Left ventricle myocardium superior (tissue), 1 donor: ENCODE results near the gene CHSY1. TPM values are rescaled to one million over a fixed set of nuclear protein-coding genes. Genes with fewer than 3 reads are reported as not detected.
"Not testable (repeated sequence)": the region's sequence is repeated elsewhere in the genome, so short reads cannot be mapped to it uniquely, and the experiment has no call there.

Source experiments
- ATAC-seq: fragments of 200-7000 bp; cut with Tn5 transposase; one replicate; pipeline ENCODE4 v1.9.1; 2020; ENCODE audit warnings: mild to moderate bottlenecking, moderate library complexity
- DNase-seq: peaks from one replicate; pipeline ENCODE4 v3.0.0-alpha.2; 2020
- intact Hi-C: fragments of 100-400 bp; cut with micrococcal nuclease; formaldehyde crosslinking; loops from one replicate; pipeline ENCODE4 v1.11.0; 2022
- total RNA-seq: library from RNA; stranded (reverse); fragmentation: NEBNext Ultra II Directional; extraction: Animal tissue kit (Norgen Biotek cat#: 25700); gene quantifications from one replicate; pipeline ENCODE4 v1.2.1, GENCODE V29; 2021
- donor health status: DM: no; HTN: yes; CAD: no; lungs with severe emphysema.

CHSY1 gene
- total RNA-seq, 1 donor from 2014 or later: 11.7 TPM

- ATAC-seq (no peak), DNase-seq (no peak)
- intact Hi-C loops: no loop called here
Measured at GRCh38 chr15:101216100-101216499, 35.7 kb downstream of the CHSY1 start.

GRCh38 chr15:101215681-101216080 is 36.2 kb downstream of the CHSY1 start:
- intact Hi-C loops: no loop called here
- ATAC-seq (no peak), DNase-seq (no peak)

GRCh38 chr15:101214435-101215097 is 37.3 kb downstream of the CHSY1 start:
- ATAC-seq, DNase-seq, intact Hi-C loops: not testable (repeated sequence)

GRCh38 chr15:101213570-101213969 is 38.3 kb downstream of the CHSY1 start:
- DNase-seq: no peak
- intact Hi-C loops: no loop called here
- no peak for ATAC-seq

- ATAC-seq (no peak), DNase-seq (no peak)
- intact Hi-C loops: no loop called here
Measured at GRCh38 chr15:101213147-101213546, 38.7 kb downstream of the CHSY1 start.

- intact Hi-C loops: no loop called here
- ATAC-seq (no peak), DNase-seq (no peak)
Measured at GRCh38 chr15:101211897-101212296, 40.0 kb downstream of the CHSY1 start.

- peak; percentile 61 for ATAC-seq
- intact Hi-C loops: no loop called here
Measured at GRCh38 chr15:101210466-101210865, 41.4 kb downstream of the CHSY1 start.

GRCh38 chr15:101210058-101210457 is 41.8 kb downstream of the CHSY1 start:
- no peak for ATAC-seq
- intact Hi-C loops: no loop called here
- no peak for DNase-seq

More at GRCh38 chr15:101210466-101210865, 41.4 kb downstream of the CHSY1 start:
- DNase-seq: no peak

- ATAC-seq (no peak), DNase-seq (no peak)
- intact Hi-C loops: no loop called here
Measured at GRCh38 chr15:101209285-101209845, 42.5 kb downstream of the CHSY1 start.

GRCh38 chr15:101207867-101208288 is 44.0 kb downstream of the CHSY1 start:
- DNase-seq: no peak
- peak; percentile 57 for ATAC-seq
- intact Hi-C loops: no loop called here

GRCh38 chr15:101206176-101206591 is 45.7 kb downstream of the CHSY1 start:
- DNase-seq: no peak
- no peak for ATAC-seq
- intact Hi-C loops: no loop called here

- DNase-seq (no peak), ATAC-seq (no peak)
- intact Hi-C loops: no loop called here
Measured at GRCh38 chr15:101204739-101205535, 46.9 kb downstream of the CHSY1 start.

- ATAC-seq (no peak), DNase-seq (no peak)
- intact Hi-C loops: no loop called here
Measured at GRCh38 chr15:101203607-101204189, 48.1 kb downstream of the CHSY1 start.

- intact Hi-C loops: no loop called here
- DNase-seq: no peak
- no peak for ATAC-seq
Measured at GRCh38 chr15:101203029-101203573, 48.7 kb downstream of the CHSY1 start.

- ATAC-seq (peak; percentile 96), DNase-seq (peak; percentile 88)
- intact Hi-C loops: no loop called here
Measured at GRCh38 chr15:101201411-101202174, 50.3 kb downstream of the CHSY1 start.

- no peak for ATAC-seq
- no peak for DNase-seq
- intact Hi-C loops: no loop called here
Measured at GRCh38 chr15:101200181-101200580, 51.7 kb downstream of the CHSY1 start.

GRCh38 chr15:101198800-101199199 is 53.0 kb downstream of the CHSY1 start:
- intact Hi-C loops: no loop called here

GRCh38 chr15:101198031-101198575 is 53.7 kb downstream of the CHSY1 start:
- DNase-seq: no peak
- intact Hi-C loops: no loop called here

More at GRCh38 chr15:101198800-101199199, 53.0 kb downstream of the CHSY1 start:
- DNase-seq (no peak), ATAC-seq (no peak)

More at GRCh38 chr15:101198031-101198575, 53.7 kb downstream of the CHSY1 start:
- no peak for ATAC-seq
